Stomach (tissue), 4 donors: ENCODE results near the gene TMCO4.

Experiments used
- EP300 ChIP-seq: sonication (generic); formaldehyde crosslinking; IDR thresholded peaks from one replicate; pipeline ENCODE4 v1.6.1; 2017; ENCODE audit warnings: antibody characterized with exemption
- POLR2A ChIP-seq, 4 donors: fragments of 450-650 bp; IDR thresholded peaks; one replicate each; pipeline ENCODE4 v1.6.1; 2016; ENCODE audit warnings: antibody characterized with exemption in 4 of 4, control low read depth in 2 of 4, mild to moderate bottlenecking in 1 of 4, moderate library complexity in 1 of 4
- POLR2AphosphoS5 ChIP-seq, 3 donors: sonication (generic); formaldehyde crosslinking; IDR thresholded peaks; one replicate each; pipeline ENCODE4 v1.6.1; 2016; ENCODE audit warnings: antibody characterized with exemption in 3 of 3
- TF ChIP-seq, protein P1 (sequence below), 7 experiments: fragments of 450-650 bp in 4 of 7; fragments of 200-600 bp in 3 of 7; sonication (generic) in 3 of 7; IDR thresholded peaks; one replicate each; pipeline ENCODE4 v1.5.1; 2016 to 2019; ENCODE audit warnings: antibody characterized with exemption in 7 of 7, control low read depth in 2 of 7, mild to moderate bottlenecking in 1 of 7

DNA sequence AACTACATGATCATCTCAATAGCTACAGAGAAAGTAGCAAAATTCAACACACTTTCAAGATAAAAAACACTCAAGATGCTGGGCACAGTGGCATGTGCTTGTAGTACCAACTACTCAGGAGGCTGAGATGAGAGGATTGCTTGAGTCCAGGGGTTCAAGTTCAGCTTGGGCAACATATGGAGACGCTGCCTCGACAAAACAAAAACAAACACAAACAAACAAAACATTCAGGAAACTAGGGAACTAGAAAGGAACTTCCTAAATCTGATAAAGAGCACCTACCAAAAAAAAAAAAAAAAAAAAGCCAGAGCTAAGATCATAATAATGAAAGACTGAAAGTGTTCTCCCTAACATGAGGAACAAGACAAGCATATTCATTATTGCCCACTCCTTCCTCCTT, 38.1 kb upstream of the TMCO4 start:
- TF ChIP-seq, protein P1, sequence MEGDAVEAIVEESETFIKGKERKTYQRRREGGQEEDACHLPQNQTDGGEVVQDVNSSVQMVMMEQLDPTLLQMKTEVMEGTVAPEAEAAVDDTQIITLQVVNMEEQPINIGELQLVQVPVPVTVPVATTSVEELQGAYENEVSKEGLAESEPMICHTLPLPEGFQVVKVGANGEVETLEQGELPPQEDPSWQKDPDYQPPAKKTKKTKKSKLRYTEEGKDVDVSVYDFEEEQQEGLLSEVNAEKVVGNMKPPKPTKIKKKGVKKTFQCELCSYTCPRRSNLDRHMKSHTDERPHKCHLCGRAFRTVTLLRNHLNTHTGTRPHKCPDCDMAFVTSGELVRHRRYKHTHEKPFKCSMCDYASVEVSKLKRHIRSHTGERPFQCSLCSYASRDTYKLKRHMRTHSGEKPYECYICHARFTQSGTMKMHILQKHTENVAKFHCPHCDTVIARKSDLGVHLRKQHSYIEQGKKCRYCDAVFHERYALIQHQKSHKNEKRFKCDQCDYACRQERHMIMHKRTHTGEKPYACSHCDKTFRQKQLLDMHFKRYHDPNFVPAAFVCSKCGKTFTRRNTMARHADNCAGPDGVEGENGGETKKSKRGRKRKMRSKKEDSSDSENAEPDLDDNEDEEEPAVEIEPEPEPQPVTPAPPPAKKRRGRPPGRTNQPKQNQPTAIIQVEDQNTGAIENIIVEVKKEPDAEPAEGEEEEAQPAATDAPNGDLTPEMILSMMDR (IDR thresholded peaks at IDR 0.05): no peak
- TF ChIP-seq POLR2A (IDR thresholded peaks at IDR 0.05): no peak
- TF ChIP-seq EP300: no peak
- no peak for TF ChIP-seq POLR2AphosphoS5 (IDR thresholded peaks at IDR 0.05)
